ENCODE measurements around the gene FARS2. TPM values are rescaled to one million over a fixed set of nuclear protein-coding genes. Genes with fewer than 3 reads are reported as not detected.

Gene FARS2
- polyA plus RNA-seq, 1 donor from 2014 or later = 11.9 TPM

DNA sequence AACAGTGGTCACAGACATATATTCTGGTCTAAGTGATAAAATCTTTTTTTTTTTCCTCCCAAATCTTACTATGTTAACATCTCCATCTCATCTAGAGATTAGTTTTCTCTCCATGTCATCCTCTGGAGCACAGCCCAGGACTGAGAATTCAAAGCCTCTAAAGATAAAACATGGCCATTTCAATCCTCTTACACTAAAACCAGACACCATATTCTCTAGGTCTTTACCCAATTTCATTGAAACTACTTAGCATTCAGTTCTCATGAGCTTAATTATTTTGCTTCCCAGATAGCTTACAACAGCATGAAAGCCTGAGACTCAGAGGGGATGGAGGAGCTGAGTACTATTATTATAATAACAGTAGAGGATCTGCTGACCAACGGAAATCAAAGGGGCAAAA lies 92.7 kb downstream of the FARS2 start:
- Histone ChIP-seq H3K27ac (ENCODE audit: low read length) (no peak overlapping the region), H3K36me3 (ENCODE audit: insufficient read depth, low read length) (no peaks in the 10 kb centered on the region), H3K79me2 (replicated peaks; ENCODE audit: insufficient read depth, low read length) (no peaks in the 10 kb centered on the region), H2AFZ (ENCODE audit: low read depth, low read length) (no peak overlapping the region), H3K9me3 (ENCODE audit: low read length) (no peaks in the 10 kb centered on the region), H3K27me3 (ENCODE audit: insufficient read depth, low read depth, low read length) (no peaks in the 10 kb centered on the region), H3K9ac (ENCODE audit: low read length) (no peak overlapping the region), H3K4me2 (ENCODE audit: low read length) (no peak overlapping the region), H3F3A (ENCODE audit: insufficient read depth, low read length, poor library complexity, severe bottlenecking) (no peaks in the 10 kb centered on the region), H4K20me1 (ENCODE audit: insufficient read depth) (no peaks in the 10 kb centered on the region), H3K9me2 (ENCODE audit: insufficient read depth, low read length) (no peaks in the 10 kb centered on the region), H3K4me3 (ENCODE audit: low read length) (no peak overlapping the region)
- TF ChIP-seq, protein P1, sequence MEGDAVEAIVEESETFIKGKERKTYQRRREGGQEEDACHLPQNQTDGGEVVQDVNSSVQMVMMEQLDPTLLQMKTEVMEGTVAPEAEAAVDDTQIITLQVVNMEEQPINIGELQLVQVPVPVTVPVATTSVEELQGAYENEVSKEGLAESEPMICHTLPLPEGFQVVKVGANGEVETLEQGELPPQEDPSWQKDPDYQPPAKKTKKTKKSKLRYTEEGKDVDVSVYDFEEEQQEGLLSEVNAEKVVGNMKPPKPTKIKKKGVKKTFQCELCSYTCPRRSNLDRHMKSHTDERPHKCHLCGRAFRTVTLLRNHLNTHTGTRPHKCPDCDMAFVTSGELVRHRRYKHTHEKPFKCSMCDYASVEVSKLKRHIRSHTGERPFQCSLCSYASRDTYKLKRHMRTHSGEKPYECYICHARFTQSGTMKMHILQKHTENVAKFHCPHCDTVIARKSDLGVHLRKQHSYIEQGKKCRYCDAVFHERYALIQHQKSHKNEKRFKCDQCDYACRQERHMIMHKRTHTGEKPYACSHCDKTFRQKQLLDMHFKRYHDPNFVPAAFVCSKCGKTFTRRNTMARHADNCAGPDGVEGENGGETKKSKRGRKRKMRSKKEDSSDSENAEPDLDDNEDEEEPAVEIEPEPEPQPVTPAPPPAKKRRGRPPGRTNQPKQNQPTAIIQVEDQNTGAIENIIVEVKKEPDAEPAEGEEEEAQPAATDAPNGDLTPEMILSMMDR (IDR thresholded peaks at IDR 0.05; ENCODE audit: poor library complexity, severe bottlenecking) = no peak
- TF ChIP-seq POLR2AphosphoS5 (IDR thresholded peaks at IDR 0.05) (no peak), EZH2 (IDR thresholded peaks at IDR 0.05; ENCODE audit: borderline replicate concordance, insufficient read depth, low read length, poor library complexity, severe bottlenecking) (no peak), MXI1 (conservative IDR thresholded peaks at IDR 0.05; ENCODE audit: poor library complexity, severe bottlenecking) (no peak)

DNA sequence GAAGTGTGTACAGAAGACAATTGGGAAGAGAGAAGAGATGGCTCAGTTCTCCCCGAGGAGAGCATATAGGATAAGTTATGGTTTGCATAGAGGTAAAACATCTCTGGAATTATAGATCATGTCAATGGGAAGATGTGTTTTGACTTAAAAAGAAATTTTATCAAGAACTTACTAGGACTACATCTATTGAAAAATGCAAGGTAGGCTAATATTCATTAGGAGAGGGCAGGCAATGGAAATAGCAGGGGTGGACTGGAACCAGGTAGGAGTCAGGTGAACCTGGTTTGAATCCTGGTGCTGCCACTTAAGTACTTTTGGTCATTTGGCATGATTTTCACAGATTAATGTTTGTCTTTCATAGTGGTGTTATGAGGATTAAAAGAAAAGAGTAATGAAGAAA lies 96.2 kb downstream of the FARS2 start:
- Histone ChIP-seq H3K9ac (ENCODE audit: low read length) (no peak overlapping the region), H3K79me2 (replicated peaks; ENCODE audit: insufficient read depth, low read length) (no peaks in the 10 kb centered on the region), H3K27ac (ENCODE audit: low read length) (no peak overlapping the region), H3K36me3 (ENCODE audit: insufficient read depth, low read length) (no peaks in the 10 kb centered on the region), H3K9me3 (ENCODE audit: low read length) (no peaks in the 10 kb centered on the region), H2AFZ (ENCODE audit: low read depth, low read length) (no peak overlapping the region), H3K4me3 (ENCODE audit: low read length) (no peak overlapping the region), H3K4me2 (ENCODE audit: low read length) (no peak overlapping the region), H4K20me1 (ENCODE audit: insufficient read depth) (no peaks in the 10 kb centered on the region), H3F3A (ENCODE audit: insufficient read depth, low read length, poor library complexity, severe bottlenecking) (peaks cover 3% of the 10 kb centered on the region), H3K9me2 (ENCODE audit: insufficient read depth, low read length) (no peaks in the 10 kb centered on the region), H3K27me3 (ENCODE audit: insufficient read depth, low read depth, low read length) (no peaks in the 10 kb centered on the region)
- TF ChIP-seq SMC3 (conservative IDR thresholded peaks at IDR 0.05; ENCODE audit: poor library complexity) (no peak), MXI1 (conservative IDR thresholded peaks at IDR 0.05; ENCODE audit: poor library complexity, severe bottlenecking) (no peak), TAF1 (IDR thresholded peaks at IDR 0.05; ENCODE audit: low read depth) (no peak), EZH2 (IDR thresholded peaks at IDR 0.05; ENCODE audit: borderline replicate concordance, insufficient read depth, low read length, poor library complexity, severe bottlenecking) (no peak), POLR2AphosphoS5 (IDR thresholded peaks at IDR 0.05) (no peak), RAD21 (conservative IDR thresholded peaks at IDR 0.05) (no peak), EP300 (conservative IDR thresholded peaks at IDR 0.05; ENCODE audit: poor library complexity, severe bottlenecking) (no peak)
- TF ChIP-seq, protein P1 (IDR thresholded peaks at IDR 0.05; ENCODE audit: poor library complexity, severe bottlenecking) = no peak
- TF ChIP-seq, protein P2, sequence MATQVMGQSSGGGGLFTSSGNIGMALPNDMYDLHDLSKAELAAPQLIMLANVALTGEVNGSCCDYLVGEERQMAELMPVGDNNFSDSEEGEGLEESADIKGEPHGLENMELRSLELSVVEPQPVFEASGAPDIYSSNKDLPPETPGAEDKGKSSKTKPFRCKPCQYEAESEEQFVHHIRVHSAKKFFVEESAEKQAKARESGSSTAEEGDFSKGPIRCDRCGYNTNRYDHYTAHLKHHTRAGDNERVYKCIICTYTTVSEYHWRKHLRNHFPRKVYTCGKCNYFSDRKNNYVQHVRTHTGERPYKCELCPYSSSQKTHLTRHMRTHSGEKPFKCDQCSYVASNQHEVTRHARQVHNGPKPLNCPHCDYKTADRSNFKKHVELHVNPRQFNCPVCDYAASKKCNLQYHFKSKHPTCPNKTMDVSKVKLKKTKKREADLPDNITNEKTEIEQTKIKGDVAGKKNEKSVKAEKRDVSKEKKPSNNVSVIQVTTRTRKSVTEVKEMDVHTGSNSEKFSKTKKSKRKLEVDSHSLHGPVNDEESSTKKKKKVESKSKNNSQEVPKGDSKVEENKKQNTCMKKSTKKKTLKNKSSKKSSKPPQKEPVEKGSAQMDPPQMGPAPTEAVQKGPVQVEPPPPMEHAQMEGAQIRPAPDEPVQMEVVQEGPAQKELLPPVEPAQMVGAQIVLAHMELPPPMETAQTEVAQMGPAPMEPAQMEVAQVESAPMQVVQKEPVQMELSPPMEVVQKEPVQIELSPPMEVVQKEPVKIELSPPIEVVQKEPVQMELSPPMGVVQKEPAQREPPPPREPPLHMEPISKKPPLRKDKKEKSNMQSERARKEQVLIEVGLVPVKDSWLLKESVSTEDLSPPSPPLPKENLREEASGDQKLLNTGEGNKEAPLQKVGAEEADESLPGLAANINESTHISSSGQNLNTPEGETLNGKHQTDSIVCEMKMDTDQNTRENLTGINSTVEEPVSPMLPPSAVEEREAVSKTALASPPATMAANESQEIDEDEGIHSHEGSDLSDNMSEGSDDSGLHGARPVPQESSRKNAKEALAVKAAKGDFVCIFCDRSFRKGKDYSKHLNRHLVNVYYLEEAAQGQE (IDR thresholded peaks at IDR 0.05; ENCODE audit: borderline replicate concordance) = no peak
